ENCODE measurements around the gene SH3GL3. TPM values are rescaled to one million over a fixed set of nuclear protein-coding genes. Genes with fewer than 3 reads are reported as not detected.

SH3GL3 gene
- total and polyA plus RNA-seq, 10 donors = 0.06 TPM; not detected in 9

DNA sequence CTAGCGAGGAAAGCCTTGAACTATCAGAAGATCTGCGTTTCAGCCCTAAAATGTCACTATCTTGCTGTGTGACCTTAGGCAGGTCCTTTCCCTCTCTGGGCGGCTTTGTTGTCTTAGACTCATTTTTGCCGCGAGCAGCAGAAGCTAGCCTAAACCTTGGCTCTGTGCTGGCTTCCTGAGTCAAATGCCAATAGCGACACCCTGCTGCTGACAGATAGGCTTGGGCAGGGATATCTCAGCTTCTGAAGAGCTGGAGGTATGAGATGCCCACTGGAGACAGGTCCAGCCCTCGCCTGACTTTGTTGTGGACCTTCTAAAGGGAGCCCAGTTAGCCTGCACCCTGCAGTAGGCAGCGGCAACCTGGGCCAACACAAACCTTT lies 208.1 kb downstream of the SH3GL3 start:
- no peak overlapping the region for H3K27ac ChIP-seq

DNA sequence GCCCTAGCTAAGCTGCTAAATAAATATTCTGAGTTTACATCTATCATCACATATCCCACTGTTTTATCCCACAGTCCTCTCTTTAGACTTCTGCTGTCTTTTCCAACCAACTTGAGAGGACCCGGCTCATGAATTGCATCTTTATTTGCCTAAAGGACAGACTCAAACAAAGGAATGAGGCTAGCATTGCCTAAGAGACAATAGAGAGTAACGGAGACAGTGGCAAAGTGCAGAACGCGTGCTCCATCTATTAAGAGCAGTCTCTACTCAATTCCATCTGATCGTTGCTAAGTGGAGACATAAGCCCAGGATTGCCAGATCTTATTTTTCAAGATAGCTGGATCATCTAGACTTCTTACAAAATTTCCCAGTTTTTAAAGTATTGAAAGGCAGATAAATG lies 209.1 kb downstream of the SH3GL3 start:
- Histone ChIP-seq H3K4me1 (peaks cover 0 to 12% (median 0%) of the 10 kb centered on the region in 6 donors), H3K36me3 (no peaks in the 10 kb centered on the region), H3K9me3 (peaks cover 0 to 5% (median 0%) of the 10 kb centered on the region in 8 donors), H3K27ac (no peak overlapping the region), H3K27me3 (replicated peaks in 1 of 7) (peaks cover 0 to 72% (median 27%) of the 10 kb centered on the region in 7 donors), H3K4me3 (no peak overlapping the region)
- 89 to 93% (median 91%) methylated on average over 5 of the region's 5 CpGs for WGBS, 5 donors
- no peak for TF ChIP-seq POLR2AphosphoS5 (IDR thresholded peaks at IDR 0.05)
- TF ChIP-seq POLR2A (IDR thresholded peaks at IDR 0.05) = no peak
- TF ChIP-seq, protein P1, sequence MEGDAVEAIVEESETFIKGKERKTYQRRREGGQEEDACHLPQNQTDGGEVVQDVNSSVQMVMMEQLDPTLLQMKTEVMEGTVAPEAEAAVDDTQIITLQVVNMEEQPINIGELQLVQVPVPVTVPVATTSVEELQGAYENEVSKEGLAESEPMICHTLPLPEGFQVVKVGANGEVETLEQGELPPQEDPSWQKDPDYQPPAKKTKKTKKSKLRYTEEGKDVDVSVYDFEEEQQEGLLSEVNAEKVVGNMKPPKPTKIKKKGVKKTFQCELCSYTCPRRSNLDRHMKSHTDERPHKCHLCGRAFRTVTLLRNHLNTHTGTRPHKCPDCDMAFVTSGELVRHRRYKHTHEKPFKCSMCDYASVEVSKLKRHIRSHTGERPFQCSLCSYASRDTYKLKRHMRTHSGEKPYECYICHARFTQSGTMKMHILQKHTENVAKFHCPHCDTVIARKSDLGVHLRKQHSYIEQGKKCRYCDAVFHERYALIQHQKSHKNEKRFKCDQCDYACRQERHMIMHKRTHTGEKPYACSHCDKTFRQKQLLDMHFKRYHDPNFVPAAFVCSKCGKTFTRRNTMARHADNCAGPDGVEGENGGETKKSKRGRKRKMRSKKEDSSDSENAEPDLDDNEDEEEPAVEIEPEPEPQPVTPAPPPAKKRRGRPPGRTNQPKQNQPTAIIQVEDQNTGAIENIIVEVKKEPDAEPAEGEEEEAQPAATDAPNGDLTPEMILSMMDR (IDR thresholded peaks at IDR 0.05 in 8 of 11, conservative IDR thresholded peaks at IDR 0.05 in 3 of 11) = no peak
- DNase-seq = no peak
- intact Hi-C loops (cut with DNase I; ENCODE audit: low total_unique reads) = no loop called here

More for the DNA sequence above, 208.1 kb downstream of the SH3GL3 start:
- intact Hi-C loops (cut with DNase I; ENCODE audit: low total_unique reads) = no loop called here
- H3K9me3 ChIP-seq = peaks cover 0 to 2% (median 0%) of the 10 kb centered on the region in 8 donors
- peaks cover 0 to 12% (median 0%) of the 10 kb centered on the region in 6 donors for H3K4me1 ChIP-seq
- peaks cover 0 to 79% (median 27%) of the 10 kb centered on the region in 7 donors for H3K27me3 ChIP-seq (replicated peaks in 1 of 7)
- no peaks in the 10 kb centered on the region for H3K36me3 ChIP-seq
- TF ChIP-seq POLR2A (IDR thresholded peaks at IDR 0.05) (no peak), POLR2AphosphoS5 (IDR thresholded peaks at IDR 0.05) (no peak)
- TF ChIP-seq, protein P1 (IDR thresholded peaks at IDR 0.05 in 8 of 11, conservative IDR thresholded peaks at IDR 0.05 in 3 of 11) = no peak
- no peak for DNase-seq
- WGBS, 5 donors = 75 to 84% (median 77%) methylated on average over 8 of the region's 8 CpGs
- peak overlapping the region in 1 of 8 donors; percentile 17 for H3K4me3 ChIP-seq

DNA sequence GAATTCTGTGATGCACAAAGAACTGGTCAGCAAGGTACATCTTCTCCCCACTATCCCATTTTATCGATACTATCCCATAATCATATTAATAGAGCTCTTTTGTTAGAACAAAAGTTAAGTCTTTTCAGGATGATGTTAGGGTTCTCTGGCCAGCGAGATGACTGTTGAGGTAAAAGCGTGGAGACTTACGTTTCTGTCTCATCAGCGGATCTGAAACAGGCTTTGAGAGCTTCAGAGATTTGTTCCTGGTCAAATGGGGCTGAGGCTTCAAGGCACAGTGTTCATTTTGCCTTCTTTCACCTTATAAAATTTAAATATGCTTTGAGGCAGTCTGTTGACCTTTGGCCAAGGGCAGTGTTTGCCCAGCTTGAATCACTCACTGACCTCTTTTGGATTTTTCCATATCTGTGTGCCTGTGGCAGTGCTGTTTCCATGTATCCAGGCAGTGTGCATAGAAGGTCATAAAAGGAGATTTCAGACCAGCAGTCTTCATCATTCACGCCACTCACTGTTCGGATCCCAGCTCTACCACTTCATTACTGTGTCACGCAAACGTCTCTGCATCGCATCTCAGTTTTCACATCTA lies 209.9 kb downstream of the SH3GL3 start:
- Histone ChIP-seq H3K36me3 (no peaks in the 10 kb centered on the region), H3K9me3 (peaks cover 0 to 5% (median 0%) of the 10 kb centered on the region in 8 donors), H3K27ac (no peak overlapping the region), H3K4me3 (no peak overlapping the region), H3K4me1 (peaks cover 0 to 12% (median 0%) of the 10 kb centered on the region in 6 donors), H3K27me3 (replicated peaks in 1 of 7) (peaks cover 0 to 64% (median 27%) of the 10 kb centered on the region in 7 donors)
- intact Hi-C loops (cut with DNase I; ENCODE audit: low total_unique reads) = no loop called here
- 88 to 97% (median 93%) methylated on average over 10 of the region's 10 CpGs for WGBS, 5 donors
- TF ChIP-seq POLR2AphosphoS5 (IDR thresholded peaks at IDR 0.05) (no peak), POLR2A (IDR thresholded peaks at IDR 0.05) (no peak)
- TF ChIP-seq, protein P1 (IDR thresholded peaks at IDR 0.05 in 8 of 11, conservative IDR thresholded peaks at IDR 0.05 in 3 of 11) = no peak
- DNase-seq = no peak

DNA sequence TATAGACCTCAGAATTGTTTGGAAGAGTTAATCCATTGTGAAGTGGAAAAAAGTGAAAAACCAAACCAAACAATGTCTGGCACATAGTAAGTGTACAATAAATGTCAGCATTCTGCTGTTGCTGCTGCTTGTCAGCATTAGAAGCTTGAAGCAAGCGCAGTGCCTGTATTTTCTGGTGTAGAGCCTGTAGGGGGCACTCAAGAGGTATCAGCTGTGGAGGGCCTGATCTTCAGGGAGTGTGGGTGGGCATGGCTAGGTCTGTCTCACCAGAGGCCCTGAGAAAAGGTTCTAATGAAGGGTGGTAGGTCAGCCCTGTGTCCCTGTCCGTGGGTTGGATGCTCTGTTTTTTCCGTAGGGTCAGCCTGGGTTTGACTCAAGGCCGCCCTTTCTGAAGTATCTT lies 210.4 kb downstream of the SH3GL3 start:
- no peak overlapping the region for H3K4me3 ChIP-seq
- no peak overlapping the region for H3K27ac ChIP-seq
- peaks cover 0 to 59% (median 26%) of the 10 kb centered on the region in 7 donors for H3K27me3 ChIP-seq (replicated peaks in 1 of 7)
- TF ChIP-seq POLR2AphosphoS5 (IDR thresholded peaks at IDR 0.05) = no peak
- no peak for TF ChIP-seq POLR2A (IDR thresholded peaks at IDR 0.05)
- TF ChIP-seq, protein P1 (IDR thresholded peaks at IDR 0.05 in 8 of 11, conservative IDR thresholded peaks at IDR 0.05 in 3 of 11) = no peak
- H3K9me3 ChIP-seq = peaks cover 0 to 5% (median 0%) of the 10 kb centered on the region in 8 donors
- intact Hi-C loops (cut with DNase I; ENCODE audit: low total_unique reads) = no loop called here
- no peaks in the 10 kb centered on the region for H3K36me3 ChIP-seq
- DNase-seq = no peak
- peaks cover 0 to 12% (median 0%) of the 10 kb centered on the region in 6 donors for H3K4me1 ChIP-seq
- WGBS, 5 donors = 71 to 89% (median 84%) methylated on average over 4 of the region's 4 CpGs
